Measurements from ENCODE around the gene STMND1. TPM values are rescaled to one million over a fixed set of nuclear protein-coding genes. Genes with fewer than 3 reads are reported as not detected.

Gene STMND1
- total and polyA plus RNA-seq, 12 donors, result 0.06 TPM; not detected in 11

- 55 to 66% (median 64%) methylated on average over 8 of the region's 8 CpGs for WGBS, 4 donors
- no peak overlapping the region for H3K27ac ChIP-seq
- TF ChIP-seq CTCF (IDR thresholded peaks at IDR 0.05) (no peak), POLR2A (IDR thresholded peaks at IDR 0.05) (no peak)
- no peaks in the 10 kb centered on the region for H3K36me3 ChIP-seq (replicated peaks in 1 of 2)
- H3K4me1 ChIP-seq (replicated peaks in 1 of 2), result no peaks in the 10 kb centered on the region
- intact Hi-C loops (cut with DNase I), result loop anchor here in 1 of 2 donors (2.0 to 5.0 kb wide), 2 partner anchors 428 to 645 kb away; no protein-coding TSS in a partner anchor
- no peaks in the 10 kb centered on the region for H3K9me3 ChIP-seq (replicated peaks in 1 of 3)
- no peak for DNase-seq
- no peaks in the 10 kb centered on the region for H3K27me3 ChIP-seq
- no peak overlapping the region for H3K4me3 ChIP-seq
Measured at GRCh38 chr6:17156966-17157365, 55.1 kb downstream of the STMND1 start.

- intact Hi-C loops (cut with DNase I), result loop anchor here in 1 of 2 donors (2.0 to 5.0 kb wide), 2 partner anchors 427 to 645 kb away; no protein-coding TSS in a partner anchor
Measured at GRCh38 chr6:17157617-17158016, 55.8 kb downstream of the STMND1 start.

GRCh38 chr6:17159240-17159639 lies 57.4 kb downstream of the STMND1 start:
- Histone ChIP-seq H3K36me3 (replicated peaks in 1 of 2) (no peaks in the 10 kb centered on the region), H3K27ac (no peak overlapping the region), H3K27me3 (no peaks in the 10 kb centered on the region), H3K9me3 (replicated peaks in 1 of 3) (no peaks in the 10 kb centered on the region), H3K4me3 (no peak overlapping the region), H3K4me1 (replicated peaks in 1 of 2) (no peaks in the 10 kb centered on the region)
- intact Hi-C loops (cut with DNase I), result loop anchor here in 1 of 2 donors (5.0 kb wide), 1 partner anchor 643 kb away; no protein-coding TSS in a partner anchor
- no peak for TF ChIP-seq POLR2A (IDR thresholded peaks at IDR 0.05)
- TF ChIP-seq CTCF (IDR thresholded peaks at IDR 0.05), result no peak
- no peak for DNase-seq
- 57 to 71% (median 59%) methylated on average over 5 of the region's 5 CpGs for WGBS, 4 donors

More at GRCh38 chr6:17157617-17158016, 55.8 kb downstream of the STMND1 start:
- no peak for TF ChIP-seq CTCF (IDR thresholded peaks at IDR 0.05)
- TF ChIP-seq POLR2A (IDR thresholded peaks at IDR 0.05), result no peak
- no peak overlapping the region for H3K4me3 ChIP-seq
- no peak for DNase-seq
- H3K4me1 ChIP-seq (replicated peaks in 1 of 2), result no peaks in the 10 kb centered on the region
- no peak overlapping the region for H3K27ac ChIP-seq
- WGBS, 4 donors, result 58 to 68% (median 62%) methylated on average over 2 of the region's 2 CpGs
- H3K27me3 ChIP-seq, result no peaks in the 10 kb centered on the region
- no peaks in the 10 kb centered on the region for H3K36me3 ChIP-seq (replicated peaks in 1 of 2)
- H3K9me3 ChIP-seq (replicated peaks in 1 of 3), result no peaks in the 10 kb centered on the region

GRCh38 chr6:17161076-17161475 lies 59.2 kb downstream of the STMND1 start:
- intact Hi-C loops (cut with DNase I), result loop anchor here in 1 of 2 donors (5.0 kb wide), 1 partner anchor 421 kb away; no protein-coding TSS in a partner anchor
- H3K27ac ChIP-seq, result no peak overlapping the region
- TF ChIP-seq POLR2A (IDR thresholded peaks at IDR 0.05) (no peak), CTCF (IDR thresholded peaks at IDR 0.05) (no peak)
- no peaks in the 10 kb centered on the region for H3K4me1 ChIP-seq (replicated peaks in 1 of 2)
- H3K9me3 ChIP-seq (replicated peaks in 1 of 3), result no peaks in the 10 kb centered on the region
- WGBS, 4 donors, result 68 to 74% (median 70%) methylated on average over 2 of the region's 2 CpGs
- H3K4me3 ChIP-seq, result no peak overlapping the region
- no peaks in the 10 kb centered on the region for H3K36me3 ChIP-seq (replicated peaks in 1 of 2)
- no peak for DNase-seq
- H3K27me3 ChIP-seq, result no peaks in the 10 kb centered on the region
